Body of pancreas (tissue), 4 donors: Measurements from ENCODE around the gene FCHSD2.

Source experiments
- CTCF ChIP-seq, 7 experiments: fragments of 450-650 bp in 4 of 7; fragments of 200-600 bp in 3 of 7; sonication (generic) in 3 of 7; IDR thresholded peaks; one replicate each; pipeline ENCODE4 v1.5.1; 2016 to 2019; ENCODE audit warnings: antibody characterized with exemption in 7 of 7
- POLR2A ChIP-seq, 3 donors: fragments of 450-650 bp; IDR thresholded peaks; one replicate each; pipeline ENCODE4 v1.6.1; 2016; ENCODE audit warnings: antibody characterized with exemption in 3 of 3, mild to moderate bottlenecking in 2 of 3

- no peak for TF ChIP-seq POLR2A (IDR thresholded peaks at IDR 0.05)
- no peak for TF ChIP-seq CTCF (IDR thresholded peaks at IDR 0.05)
Observed at GRCh38 chr11:72821221-72821919, 320.7 kb downstream of the FCHSD2 start.
